PC-9 (cell line): ENCODE data around the gene IGFBP7.
"Not testable (repeated sequence)": the region's sequence is repeated elsewhere in the genome, so short reads cannot be mapped to it uniquely, and the experiment has no call there.

ENCODE experiments used
- CTCF ChIP-seq: fragments of 200-600 bp; sonication (generic); conservative IDR thresholded peaks from 2 replicates; pipeline ENCODE4 v1.6.1; 2017; ENCODE audit warnings: mixed run types, antibody characterized with exemption, mild to moderate bottlenecking, moderate library complexity
- EZH2 ChIP-seq: fragments of 200-600 bp; sonication (generic); IDR thresholded peaks from 2 replicates; pipeline ENCODE4 v1.8.0; 2017; ENCODE audit warnings: antibody characterized with exemption, low read depth

DNA sequence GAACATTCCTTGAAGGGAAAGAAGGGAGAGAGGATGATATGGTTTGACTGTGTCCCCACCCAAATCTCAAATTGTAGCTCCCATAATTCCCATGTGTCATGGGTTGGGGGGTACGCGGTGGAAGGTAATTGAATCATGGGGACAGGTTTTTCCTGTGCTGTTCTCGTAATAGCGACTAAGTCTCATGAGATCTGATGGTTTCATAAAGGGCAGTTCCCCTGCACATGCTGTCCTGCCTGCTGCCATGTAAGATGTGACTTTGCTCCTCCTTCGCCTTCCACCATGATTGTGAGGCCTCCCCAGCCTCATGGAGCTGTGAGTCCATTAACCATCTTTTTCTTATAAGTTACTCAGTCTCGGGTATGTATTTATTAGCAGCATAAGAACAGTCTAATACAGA, 63.1 kb downstream of the IGFBP7 start:
- TF ChIP-seq CTCF, EZH2: not testable (repeated sequence)
